GM18520 (cell line): ENCODE measurements around the gene NPL.

ENCODE experiments used
- ATAC-seq: cut with Tn5 transposase; IDR thresholded peaks from one replicate; pipeline ENCODE4 v1.9.1; 2021; ENCODE audit not compliant: unreplicated experiment

The NPL gene

DNA sequence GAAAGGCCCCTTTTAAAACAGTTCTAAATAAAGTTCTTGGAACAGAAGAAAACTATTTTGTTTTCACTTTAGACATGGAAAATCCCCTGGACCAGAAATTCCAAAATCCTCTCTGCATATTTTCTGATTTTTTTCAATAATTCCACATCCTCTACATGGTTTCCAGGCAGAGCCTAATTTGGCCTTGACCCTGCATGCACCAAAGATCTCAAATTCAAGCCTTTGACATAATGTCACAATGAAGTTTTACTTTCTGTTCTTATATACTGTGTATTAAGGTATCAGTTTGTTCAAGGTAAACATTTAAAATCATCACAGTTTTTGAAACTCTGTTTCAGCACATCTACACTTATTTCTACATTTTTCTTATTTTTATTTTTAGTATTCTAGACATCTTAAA lies 12.2 kb upstream of the NPL start:
- ATAC-seq: no peak

DNA sequence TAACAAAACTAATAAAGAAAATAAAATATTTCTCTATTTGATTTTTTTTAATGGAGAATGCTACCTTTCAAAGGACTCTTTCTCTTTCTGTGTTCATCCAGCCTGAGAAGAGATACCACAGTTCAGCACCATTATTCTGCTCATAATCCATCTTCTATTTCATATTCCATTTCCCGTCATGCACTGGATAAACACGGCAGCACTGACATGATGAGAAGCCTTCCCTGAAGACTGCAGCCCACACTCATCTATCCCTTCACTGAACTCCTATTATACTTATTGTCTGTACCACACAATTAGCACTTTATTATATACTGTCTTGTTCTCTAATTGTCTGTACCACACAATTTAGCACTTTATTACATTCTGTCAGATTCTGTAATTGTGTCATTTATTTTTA lies 10.7 kb upstream of the NPL start:
- ATAC-seq: no peak

DNA sequence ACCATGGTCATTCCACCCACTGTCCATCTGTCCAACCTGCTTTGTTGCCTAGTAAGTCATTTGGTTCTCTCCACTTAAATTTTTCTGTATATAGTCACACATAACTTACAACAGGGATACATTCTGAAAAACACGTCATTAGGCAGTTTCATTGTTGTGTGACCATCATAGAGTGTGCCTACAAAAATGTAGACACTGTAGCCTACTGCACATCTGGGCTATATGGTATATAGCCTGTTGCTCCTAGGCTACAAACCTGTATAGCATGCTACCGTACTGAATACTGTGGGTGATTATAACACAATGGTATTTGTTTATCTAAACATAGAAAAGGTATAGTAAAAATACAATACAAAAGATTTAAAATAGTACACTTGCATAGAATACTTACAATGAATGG lies 10.0 kb upstream of the NPL start:
- no peak for ATAC-seq

DNA sequence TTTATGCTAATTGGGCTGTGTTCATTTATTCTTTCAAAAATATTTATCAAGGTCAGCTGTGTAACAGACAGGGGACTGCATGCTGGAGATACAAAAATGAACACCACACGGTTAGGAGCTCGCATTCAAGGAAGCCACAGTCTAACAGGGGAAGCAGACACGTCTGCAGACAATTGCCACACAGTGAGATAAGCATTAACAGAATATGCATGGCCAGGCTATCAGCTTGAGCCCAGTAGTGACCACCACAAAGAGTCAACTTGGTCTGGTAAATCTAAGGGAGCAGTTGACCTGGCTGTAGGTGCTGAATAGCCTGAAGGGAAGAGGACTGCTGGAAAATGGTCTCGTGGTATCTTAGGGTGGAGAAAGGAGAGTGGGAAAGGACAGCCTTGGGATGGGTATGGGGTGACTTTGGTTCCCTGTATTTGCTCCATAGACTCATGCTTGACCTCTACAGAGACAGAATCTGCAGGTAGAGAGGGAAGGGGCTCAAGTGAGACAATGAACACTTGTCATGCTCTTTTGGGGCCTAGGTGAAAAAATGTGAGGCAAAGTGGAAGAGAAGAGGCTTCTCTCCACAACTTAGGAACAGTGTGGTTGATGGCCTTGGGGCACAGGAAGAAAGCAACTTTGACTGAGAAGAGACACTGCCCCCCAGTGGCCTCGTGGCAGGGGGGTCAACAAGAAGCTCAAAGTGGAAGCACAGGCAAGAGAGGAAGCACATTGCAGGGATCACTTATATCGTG lies 7.6 kb upstream of the NPL start:
- ATAC-seq: no peak

DNA sequence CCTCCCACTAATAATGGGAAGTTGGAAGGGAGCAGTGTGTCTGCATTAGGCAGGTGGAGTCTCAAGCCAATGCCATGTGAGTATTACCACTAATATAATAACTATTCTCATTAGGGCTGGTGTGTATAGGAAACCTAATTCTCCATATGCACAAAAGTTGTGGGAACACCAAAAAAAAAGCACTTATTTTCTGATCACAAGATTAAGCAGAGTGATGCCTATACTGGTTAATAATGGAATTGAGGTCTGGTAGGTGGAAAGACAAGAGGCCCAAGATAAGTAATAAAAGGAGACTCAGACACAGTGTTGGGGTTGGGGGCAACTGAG lies 7.0 kb upstream of the NPL start:
- no peak for ATAC-seq

DNA sequence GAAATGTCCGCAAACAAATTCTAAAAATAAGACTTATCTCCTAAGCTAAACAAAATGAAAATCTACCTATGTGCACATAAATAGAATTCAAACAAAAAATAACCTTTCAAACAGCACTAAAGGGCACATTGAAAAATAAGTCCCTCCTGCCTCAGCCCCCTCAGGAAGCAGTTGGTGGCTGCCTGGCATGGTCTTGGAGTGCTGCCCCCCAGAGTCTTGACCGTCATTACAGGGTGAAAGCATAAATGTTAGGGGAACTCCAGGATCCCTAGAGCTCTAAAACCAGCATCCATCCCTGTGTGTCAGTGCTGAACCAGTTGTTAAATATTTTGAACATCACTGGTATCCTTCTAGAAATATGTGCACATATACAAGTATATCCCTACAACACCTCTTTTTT lies 6.5 kb upstream of the NPL start:
- no peak for ATAC-seq

DNA sequence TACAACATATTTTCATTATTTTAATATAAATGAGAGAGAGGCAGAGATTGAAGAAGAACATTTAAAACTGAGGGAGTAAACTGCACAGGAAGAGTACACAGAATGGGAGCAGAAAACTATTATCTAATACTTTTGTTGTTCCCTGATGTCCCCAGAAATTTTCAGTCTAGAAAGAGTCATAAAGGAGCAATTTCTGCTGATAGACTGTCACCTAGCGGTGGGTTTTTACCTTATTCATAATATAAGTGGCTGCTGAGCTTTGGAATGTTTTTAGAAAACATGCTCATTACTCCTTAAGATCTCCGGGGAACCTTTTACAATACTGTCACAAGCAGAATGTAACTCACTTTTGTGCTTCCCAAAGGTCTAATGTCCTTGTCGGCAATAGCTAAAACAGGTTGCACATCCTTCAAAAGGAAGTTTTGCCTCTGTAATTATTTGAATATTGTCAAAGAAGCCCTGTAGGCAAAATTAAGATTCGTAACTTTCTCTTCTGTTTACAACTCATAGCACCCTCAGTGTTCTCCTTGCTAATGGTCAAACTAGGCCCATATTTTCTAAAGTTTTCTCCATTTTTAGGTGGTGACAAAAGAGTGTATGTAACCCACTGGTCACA lies 4.9 kb upstream of the NPL start:
- ATAC-seq: no peak

DNA sequence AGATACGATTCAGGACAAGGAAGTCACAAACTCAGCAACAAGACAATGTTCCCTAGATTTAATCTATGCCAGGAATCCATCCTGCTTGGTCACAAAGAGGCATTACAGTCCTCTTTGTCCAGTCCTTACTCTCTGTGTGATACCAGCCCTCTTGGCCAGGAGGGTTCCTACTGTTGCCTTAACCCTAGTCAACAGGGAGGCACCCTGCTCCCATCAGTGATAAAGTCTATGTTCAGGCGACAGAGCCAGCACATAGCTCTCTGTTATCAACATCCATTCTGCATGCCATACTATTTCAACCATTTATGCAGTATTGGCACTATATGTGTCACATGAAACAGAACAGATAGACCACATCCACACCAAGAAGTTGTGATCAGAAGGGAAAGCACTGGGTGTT lies 4.4 kb upstream of the NPL start:
- ATAC-seq: no peak

DNA sequence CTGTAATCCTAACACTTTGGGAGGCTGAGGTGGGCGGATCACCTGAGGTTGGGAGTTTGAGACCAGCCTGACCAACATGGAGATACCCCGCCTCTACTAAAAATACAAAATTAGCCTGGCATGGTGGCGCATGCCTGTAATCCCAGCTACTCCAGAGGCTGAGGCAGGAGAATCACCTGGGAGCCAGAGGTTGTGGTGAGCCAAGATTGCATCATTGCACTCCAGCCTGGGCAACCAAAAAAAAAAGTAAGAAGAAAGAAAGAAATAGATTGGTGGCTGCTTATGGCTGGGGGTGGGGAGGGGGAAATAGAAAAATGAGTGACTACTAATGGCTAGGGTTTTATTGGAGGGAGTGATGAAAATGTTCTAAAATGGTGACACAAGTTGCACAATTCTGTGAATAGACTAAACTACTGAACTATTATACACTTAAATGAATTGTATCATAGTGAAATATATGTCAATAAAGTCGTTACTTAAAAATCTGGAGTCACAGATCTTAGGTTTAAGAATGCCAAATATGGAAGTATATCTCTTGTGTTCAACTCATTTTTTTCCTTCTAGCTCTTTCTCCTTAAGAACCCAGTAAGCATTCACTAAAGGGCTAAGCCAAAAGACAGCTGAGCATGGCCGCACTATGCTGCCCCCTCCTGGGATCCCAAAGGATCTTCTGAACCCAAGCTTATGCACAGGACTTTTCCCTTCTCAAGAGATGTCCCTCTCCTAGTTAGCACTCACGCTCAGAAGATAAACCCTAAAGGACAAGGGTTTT lies 3.2 kb upstream of the NPL start:
- no peak for ATAC-seq

DNA sequence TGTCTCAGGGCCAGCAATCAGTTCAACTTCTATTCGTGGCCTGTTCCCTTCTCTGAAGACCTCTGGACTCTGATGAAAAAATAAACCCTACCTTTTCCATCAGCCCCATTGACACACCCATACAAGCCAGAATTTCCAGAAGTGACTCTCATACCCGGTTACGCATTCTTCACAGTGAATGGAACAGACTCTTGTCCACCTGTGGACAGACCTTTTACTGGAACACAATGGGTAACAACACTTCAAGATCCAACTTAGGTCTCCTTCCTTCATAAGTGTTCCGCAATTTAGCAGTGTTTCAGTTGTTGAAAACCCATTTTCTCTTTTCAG lies 2.6 kb upstream of the NPL start:
- ATAC-seq: no peak

DNA sequence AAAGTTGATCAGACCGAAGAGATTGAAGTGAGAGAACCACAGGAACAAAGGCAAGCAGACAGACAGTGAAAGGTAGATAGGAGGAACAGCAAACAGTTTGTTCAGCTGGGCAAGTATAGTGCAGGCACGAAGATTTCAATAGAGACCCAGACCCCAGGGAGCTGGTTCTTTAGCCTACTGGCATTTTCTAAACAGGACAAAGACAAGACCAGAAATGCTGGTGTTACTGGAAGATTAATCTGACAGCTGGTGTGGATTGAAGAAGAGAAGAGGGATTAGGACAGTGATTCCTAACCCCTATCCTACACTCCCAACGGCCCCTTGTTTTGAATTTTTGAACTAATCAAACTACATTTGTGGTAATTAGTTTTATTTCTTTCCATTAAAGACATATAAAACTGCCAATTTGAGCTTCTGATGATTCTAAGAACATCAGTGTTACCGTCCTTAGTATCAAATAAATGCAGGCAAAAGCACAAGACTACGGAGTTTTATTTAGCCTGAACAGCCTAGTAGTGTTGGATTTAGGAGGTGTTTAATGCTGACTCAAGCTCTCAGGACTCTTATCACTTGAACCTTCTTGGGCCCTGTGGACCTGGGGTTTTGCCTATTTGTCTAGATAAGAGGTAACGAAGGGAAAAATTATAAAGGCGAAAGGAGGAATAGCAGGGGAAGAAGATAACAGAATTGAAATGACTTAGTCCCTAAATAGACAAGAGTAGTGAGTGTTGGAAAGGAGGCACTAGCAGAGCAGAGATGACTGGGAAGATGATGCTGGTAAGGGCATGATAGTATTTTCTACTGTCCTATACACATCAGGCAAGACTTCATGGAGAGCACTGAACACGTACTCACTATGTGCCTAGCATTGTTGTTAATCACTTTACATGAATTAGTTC lies 2.0 kb downstream of the NPL start:
- ATAC-seq: no peak

DNA sequence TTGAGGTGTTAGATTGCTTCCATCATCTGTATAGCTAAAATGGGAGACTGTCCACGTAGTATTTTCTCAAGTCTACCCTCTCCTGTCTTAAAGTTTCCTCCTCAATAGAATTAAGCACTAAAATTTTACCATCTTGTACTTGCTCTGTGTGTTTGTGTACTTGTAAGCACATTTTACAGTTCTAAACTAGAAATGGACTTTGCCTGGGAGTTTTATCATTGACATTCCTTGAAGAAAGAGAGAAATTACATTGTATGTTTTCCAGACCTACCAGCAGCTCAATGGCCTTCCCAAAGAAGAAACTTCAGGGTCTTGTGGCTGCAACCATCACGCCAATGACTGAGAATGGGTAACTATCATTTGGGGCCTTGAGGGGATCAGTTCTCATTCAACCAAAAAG lies 4.5 kb downstream of the NPL start:
- no peak for ATAC-seq

DNA sequence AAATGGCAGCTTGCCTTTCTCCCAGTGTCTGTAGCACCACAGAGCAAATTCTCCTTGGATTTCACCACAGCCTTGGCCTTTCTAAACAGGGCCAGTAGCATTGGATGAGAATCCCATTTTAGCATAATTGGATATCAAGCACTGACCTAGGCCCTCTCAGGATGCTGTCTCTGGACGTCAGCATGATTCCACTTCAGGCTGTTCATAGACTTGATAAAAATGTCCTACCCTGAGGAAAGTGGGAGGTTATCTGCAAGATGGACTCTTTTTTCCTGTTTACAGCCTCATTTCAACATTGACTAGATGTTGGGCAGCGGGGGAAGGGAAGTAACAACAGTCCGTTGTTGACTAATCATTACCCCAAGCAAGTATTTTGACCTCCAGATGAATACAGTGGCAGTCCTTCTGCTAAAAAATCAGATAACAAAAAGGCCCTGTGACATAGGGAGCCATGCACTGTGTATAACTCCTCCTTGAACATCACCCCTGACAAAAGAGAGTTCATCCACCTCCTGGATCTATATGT lies 5.2 kb downstream of the NPL start:
- no peak for ATAC-seq

DNA sequence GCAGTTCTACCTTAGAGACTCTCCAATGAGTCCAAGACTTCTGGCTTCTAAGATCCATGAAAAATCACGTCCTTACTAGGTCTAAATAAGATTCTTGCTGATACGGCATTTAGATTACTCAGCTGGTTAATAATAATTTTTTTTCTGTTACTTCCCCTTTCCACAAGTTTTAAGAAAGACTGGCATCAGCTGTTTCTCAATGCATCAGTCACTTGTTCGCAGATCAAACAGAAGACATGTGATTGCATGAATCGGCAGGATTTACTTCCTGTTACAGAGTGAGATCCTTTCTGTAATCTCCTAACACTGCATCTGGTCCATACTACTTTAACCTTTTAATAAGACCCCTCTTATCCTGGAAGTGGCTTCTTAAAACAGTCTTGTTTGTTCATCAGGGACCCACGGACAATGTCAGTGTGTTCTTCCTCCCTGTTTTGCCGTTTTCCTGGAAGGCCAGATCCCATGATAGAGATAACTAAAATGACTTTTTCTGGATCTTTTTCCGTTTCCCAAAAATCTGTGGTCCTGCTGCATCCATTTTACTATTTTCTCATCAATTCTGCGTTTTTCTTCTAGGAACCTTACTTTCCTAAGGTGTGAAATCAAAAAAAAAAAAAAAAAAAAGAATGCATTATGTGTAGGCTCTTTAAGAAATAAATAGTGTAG lies 6.1 kb downstream of the NPL start:
- ATAC-seq: no peak

DNA sequence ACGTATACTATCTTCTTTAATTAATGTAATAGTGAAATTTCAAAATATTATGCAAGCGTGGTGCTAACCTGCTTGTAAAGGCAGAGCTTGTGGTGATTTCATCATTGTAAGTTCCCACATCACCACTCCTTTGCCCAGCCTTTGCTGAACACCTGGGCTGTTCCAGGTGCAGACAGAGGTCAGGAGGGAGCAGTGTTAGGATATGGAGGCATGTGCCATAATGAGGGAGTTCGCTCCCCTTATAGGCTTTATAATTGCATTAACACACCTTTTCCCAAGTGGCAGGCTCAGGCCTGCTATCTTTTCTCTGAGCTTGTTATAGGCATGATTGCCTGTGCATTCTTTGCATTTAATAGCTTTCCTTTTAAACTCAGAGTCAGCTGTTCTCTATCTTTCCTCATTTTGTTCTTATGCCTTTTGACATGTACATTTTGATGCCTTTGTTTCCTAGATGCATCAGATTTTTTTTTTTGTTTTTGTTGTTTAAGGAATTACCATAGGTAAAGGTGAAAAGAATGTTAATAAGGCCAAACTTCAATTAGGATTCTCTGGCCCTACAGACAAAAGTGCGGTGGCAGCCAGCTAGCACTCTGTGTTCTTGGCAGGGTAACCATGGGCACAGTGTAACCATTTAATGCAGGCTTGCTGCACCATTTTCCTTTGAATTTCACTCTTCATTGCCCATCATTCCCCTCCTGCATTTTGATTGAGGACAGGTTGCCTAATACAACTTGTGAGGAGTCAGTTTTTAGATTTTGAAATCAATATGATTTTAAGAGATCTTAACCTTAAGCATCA lies 12.6 kb downstream of the NPL start:
- ATAC-seq: no peak

DNA sequence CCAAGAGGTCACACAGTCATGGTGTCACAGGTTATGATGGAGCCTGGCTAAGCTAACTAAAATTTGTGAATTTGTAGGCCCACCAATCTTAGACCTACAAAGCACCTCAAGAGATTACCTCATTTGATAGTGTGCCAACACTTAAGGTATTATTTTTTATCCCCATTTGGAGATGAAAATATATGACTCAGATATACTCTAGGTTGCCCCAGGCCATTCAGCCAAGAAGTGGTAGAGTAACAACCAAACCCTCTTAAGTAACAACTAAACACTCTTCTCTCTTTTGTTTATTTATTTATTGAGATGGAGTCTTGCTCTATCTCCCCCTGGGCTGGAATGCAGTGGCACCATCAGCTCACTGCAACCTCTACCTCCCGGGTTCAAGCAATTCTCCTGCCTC lies 14.3 kb downstream of the NPL start:
- ATAC-seq: no peak

DNA sequence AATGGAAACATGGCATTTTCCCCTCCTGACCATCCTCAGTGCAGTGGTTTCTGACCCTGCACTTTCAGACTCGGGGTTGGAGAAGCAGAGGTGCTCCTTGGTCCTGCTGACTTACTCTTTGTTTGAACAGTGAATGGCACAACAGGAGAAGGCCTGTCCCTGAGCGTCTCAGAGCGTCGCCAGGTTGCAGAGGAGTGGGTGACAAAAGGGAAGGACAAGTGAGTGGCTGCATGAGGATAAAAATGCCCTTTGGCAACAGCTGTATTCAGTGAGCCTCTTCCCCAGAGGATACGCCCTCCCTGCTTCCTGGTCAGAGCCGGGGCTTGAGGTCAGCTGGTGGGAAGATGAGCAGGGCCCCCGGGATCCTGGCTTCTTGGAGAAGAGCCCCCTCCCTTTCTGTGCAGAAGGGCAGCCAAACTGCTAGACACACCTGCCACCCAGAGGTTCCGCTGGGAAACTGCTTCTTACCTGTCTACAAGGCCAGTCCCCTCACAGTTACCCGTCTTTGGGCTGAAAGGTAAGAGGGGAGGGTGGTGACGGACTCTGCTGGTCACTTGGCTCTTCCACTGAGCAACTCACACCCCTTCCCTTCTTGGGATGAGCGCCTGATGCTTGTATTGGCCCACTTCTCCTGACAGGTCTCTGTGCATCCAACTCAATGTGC lies 16.6 kb downstream of the NPL start:
- no peak for ATAC-seq

DNA sequence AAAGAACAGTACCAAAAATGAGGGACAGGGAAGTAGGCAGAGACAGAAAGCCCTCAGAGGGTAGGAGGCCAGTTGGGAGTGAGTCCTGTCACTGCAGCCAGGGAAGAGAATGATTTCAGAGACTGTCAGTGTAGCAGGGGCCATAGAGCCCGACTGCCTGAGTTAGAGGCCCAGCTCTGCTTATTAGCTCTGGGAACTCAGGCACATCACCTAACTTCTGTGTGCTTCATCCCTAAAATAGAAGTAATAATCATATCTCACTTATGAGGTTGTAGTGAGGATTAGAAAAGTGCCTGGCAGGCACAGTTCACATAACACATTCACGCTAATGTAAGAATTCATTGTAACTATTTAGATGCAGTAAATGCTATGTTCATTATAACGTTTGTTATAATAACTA lies 18.3 kb downstream of the NPL start:
- no peak for ATAC-seq

DNA sequence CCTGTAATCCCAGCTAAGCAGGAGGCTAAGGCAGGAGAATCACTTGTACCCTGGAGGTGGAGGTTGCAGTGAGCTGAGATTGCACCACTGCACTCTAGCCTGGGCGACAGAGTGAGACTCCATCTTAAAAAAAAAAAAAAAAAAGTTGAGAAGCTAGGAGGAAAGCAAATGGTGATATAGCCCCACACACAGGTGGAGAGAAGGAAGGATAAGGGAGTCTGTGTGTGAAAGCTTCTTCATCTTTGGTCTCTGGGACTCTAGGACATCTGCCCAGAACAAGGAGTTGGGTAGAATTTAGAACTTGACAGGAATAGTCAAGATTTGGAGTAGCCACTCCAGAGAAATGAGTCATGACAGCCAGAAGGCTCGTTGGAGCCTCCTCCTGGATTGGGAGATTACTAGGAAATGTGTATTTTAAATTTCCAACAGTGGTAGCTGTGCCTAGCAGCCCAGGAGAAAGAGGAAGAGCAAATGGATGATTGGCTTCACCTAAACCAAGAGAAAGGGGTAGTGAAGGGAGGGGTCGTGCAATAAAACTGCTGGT lies 19.9 kb downstream of the NPL start:
- ATAC-seq: no peak
